ENCODE results near the gene DRAP1. TPM values are rescaled to one million over a fixed set of nuclear protein-coding genes. Genes with fewer than 3 reads are reported as not detected.

DRAP1 gene
- total RNA-seq, 5 donors from 2014 or later (not counting 1 experiment from before 2014, with no cell fraction given): 56.3 to 122 (median 107) TPM

DNA sequence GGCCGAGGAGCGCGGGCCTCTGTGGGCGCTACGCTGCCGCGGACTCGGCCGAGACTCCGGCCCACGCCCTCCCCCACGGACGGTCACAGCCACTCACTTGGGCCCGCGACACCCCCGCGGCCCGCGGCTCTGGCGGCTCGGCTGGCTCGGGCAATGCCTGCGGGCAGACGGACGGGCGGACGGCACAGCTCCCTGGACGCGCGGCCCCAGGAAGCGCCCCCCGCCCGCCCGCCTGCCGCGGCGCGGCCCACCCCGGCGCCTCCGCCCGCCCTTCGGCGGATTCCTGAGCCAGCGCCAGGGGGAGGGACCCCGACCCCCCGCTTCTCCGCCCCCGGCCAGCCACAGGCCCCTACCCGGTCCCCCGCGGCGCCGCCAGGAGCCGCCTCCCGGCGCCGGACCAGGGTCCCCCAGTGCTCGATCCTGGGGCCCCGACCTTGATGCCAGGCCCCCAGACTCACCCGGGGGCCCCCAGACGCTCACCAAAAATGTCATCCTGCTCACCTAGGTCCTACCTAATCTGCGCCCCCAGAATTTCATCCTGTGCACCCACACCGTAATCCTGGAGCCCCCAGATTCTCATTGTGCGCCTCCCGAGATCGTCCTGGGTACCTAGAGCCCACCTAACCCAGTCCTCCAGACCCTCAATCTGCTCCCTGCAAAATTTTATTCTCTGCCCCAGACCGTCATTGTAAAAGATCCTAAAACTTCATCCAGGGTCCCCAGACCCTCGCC, 46.5 kb upstream of the DRAP1 start, which contains the start of gene EFEMP2:
EFEMP2 (minus strand) TSS at position 215 of the 732 bp plus-strand sequence. CDS start 446 bp downstream, outside the sequence.
- DNase-seq: no peak
- Histone ChIP-seq H3K4me1 (ENCODE audit: control insufficient read depth in 1 of 2, extremely low read depth in 1 of 2, insufficient read depth in 2 of 2, low read length in 2 of 2) (peaks cover 5 to 44% of the 10 kb centered on the region in 2 experiments), H3K27me3 (replicated peaks in 1 of 2; ENCODE audit: control insufficient read depth in 2 of 2, extremely low read depth in 1 of 2, insufficient read depth in 2 of 2, low read length in 1 of 2) (peaks cover 0 to 7% of the 10 kb centered on the region in 2 experiments), H3K4me3 (ENCODE audit: control insufficient read depth in 1 of 2, extremely low read depth in 1 of 2, low read length in 1 of 2) (peak within 1 kb of the TSS; percentile 67 to 77), H3K27ac (ENCODE audit: low read length) (peak within 1 kb of the TSS; percentile 92), H3K9me3 (no peaks in the 10 kb centered on the region), H3K36me3 (ENCODE audit: control insufficient read depth in 2 of 2, extremely low read depth in 1 of 2, insufficient read depth in 1 of 2, low read length in 1 of 2) (no peaks in the 10 kb centered on the region)
- Mint-ChIP-seq H3K9me3 (no peaks in the 10 kb centered on the region), H3K36me3 (no peaks in the 10 kb centered on the region), H3K4me3 (peak within 1 kb of the TSS; percentile 80 to 91 (median 87)), H3K27ac (peak within 1 kb of the TSS; percentile 61 to 89), H3K4me1 (peaks cover 14 to 33% (median 16%) of the 10 kb centered on the region in 3 donors), H3K27me3 (no peaks in the 10 kb centered on the region)
- ATAC-seq (replicated peaks in 1 of 4): peak in 3 of 4 experiments; percentile 0 to 2 (median 1)
- POLR2A ChIA-PET: interaction anchor here in 1 of 2 donors (0.6 kb wide), 1 partner anchor 12 kb away, joined by 4 read pairs; no protein-coding TSS in a partner anchor
- WGBS (ENCODE audit: insufficient coverage): 14% methylated on average over 56 of the region's 69 CpGs
- CTCF ChIA-PET: interaction anchor here in 1 of 2 donors (1.5 to 2.3 kb wide), 2 partner anchors 13 to 17 kb away, joined by 8 to 30 read pairs; partner anchors contain the start of genes CCDC85B, FIBP and MUS81

GRCh38 chr11:65873318-65874156, 45.7 kb upstream of the DRAP1 start:
- peak; percentile 87 to 95 (median 93) for ATAC-seq (replicated peaks in 1 of 4)
- Mint-ChIP-seq H3K9me3 (no peaks in the 10 kb centered on the region), H3K4me3 (peak overlapping the region; percentile 80 to 91 (median 87)), H3K27me3 (no peaks in the 10 kb centered on the region), H3K36me3 (no peaks in the 10 kb centered on the region), H3K27ac (peak overlapping the region; percentile 61 to 89), H3K4me1 (peaks cover 14 to 38% (median 21%) of the 10 kb centered on the region in 3 donors)
- H3K27me3 ChIP-seq (replicated peaks in 1 of 2; ENCODE audit: control insufficient read depth in 2 of 2, extremely low read depth in 1 of 2, insufficient read depth in 2 of 2, low read length in 1 of 2): peaks cover 0 to 7% of the 10 kb centered on the region in 2 experiments
- POLR2A ChIA-PET: interaction anchor here in 1 of 2 donors (0.6 kb wide), 1 partner anchor 17 kb away, joined by 3 read pairs; the partner anchor contains the start of gene CCDC85B
- WGBS (ENCODE audit: insufficient coverage): 1% methylated on average over 36 of the region's 54 CpGs
- H3K36me3 ChIP-seq (ENCODE audit: control insufficient read depth in 2 of 2, extremely low read depth in 1 of 2, insufficient read depth in 1 of 2, low read length in 1 of 2): no peaks in the 10 kb centered on the region
- peaks cover 5 to 51% of the 10 kb centered on the region in 2 experiments for H3K4me1 ChIP-seq (ENCODE audit: control insufficient read depth in 1 of 2, extremely low read depth in 1 of 2, insufficient read depth in 2 of 2, low read length in 2 of 2)
- CTCF ChIA-PET: interaction anchor here in 1 of 2 donors (1.5 to 2.3 kb wide), 3 partner anchors 12 to 16 kb away, joined by 8 to 30 read pairs (median 11); partner anchors contain the start of genes CCDC85B, FIBP and MUS81
- peak; percentile 86 to 99 (median 93) for DNase-seq
- H3K4me3 ChIP-seq (ENCODE audit: control insufficient read depth in 1 of 2, extremely low read depth in 1 of 2, low read length in 1 of 2): peak overlapping the region; percentile 67 to 77
- H3K27ac ChIP-seq (ENCODE audit: low read length): peak overlapping the region; percentile 92
- no peaks in the 10 kb centered on the region for H3K9me3 ChIP-seq

DNA sequence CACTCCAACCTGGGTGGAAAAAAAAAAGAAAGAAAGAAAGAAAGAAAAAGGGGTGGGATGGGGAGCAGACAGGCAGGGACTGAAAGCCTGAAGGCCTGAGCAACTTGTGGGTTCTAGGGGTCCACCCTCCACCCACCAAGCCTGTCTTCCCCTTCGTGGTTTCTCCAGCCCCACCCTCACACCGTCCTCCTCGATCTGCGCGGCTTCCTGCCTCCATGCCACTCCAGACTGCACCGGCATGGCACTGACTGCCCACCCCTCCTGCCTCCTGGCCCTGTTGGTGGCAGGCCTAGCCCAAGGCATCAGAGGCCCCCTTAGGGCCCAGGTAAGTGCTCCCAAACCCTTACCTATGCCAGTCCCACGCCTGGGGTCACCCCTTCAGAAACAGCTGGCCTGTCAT, 39.6 kb upstream of the DRAP1 start, which contains the start of gene CTSW:
CTSW (plus strand) TSS at position 221 of the 400 bp plus-strand sequence; CDS start at position 239, 18 bp downstream.
- DNase-seq (peak in 17 of 35 experiments; percentile 19 to 67 (median 41)), ATAC-seq (replicated peaks in 1 of 4) (peak; percentile 69 to 79 (median 72))
- Mint-ChIP-seq H3K9me3 (no peaks in the 10 kb centered on the region), H3K27me3 (no peaks in the 10 kb centered on the region), H3K4me3 (peak within 1 kb of the TSS; percentile 64 to 78 (median 77)), H3K36me3 (peaks cover 3% of the 10 kb centered on the region), H3K4me1 (peaks cover 30 to 51% (median 39%) of the 10 kb centered on the region in 3 donors), H3K27ac (peak within 1 kb of the TSS; percentile 90 to 92)
- H3K9me3 ChIP-seq: no peaks in the 10 kb centered on the region
- peak within 1 kb of the TSS; percentile 63 for H3K27ac ChIP-seq (ENCODE audit: low read length)
- H3K27me3 ChIP-seq (replicated peaks in 1 of 2; ENCODE audit: control insufficient read depth in 2 of 2, extremely low read depth in 1 of 2, insufficient read depth in 2 of 2, low read length in 1 of 2): no peaks in the 10 kb centered on the region
- peaks cover 6 to 57% of the 10 kb centered on the region in 2 experiments for H3K4me1 ChIP-seq (ENCODE audit: control insufficient read depth in 1 of 2, extremely low read depth in 1 of 2, insufficient read depth in 2 of 2, low read length in 2 of 2)
- H3K4me3 ChIP-seq (ENCODE audit: control insufficient read depth in 1 of 2, extremely low read depth in 1 of 2, low read length in 1 of 2): peak within 1 kb of the TSS in 1 of 2 donors; percentile 61
- CTCF ChIA-PET: no interaction called here
- H3K36me3 ChIP-seq (ENCODE audit: control insufficient read depth in 2 of 2, extremely low read depth in 1 of 2, insufficient read depth in 1 of 2, low read length in 1 of 2): peaks cover 11 to 27% of the 10 kb centered on the region in 2 donors
- 0% methylated on average over 5 of the region's 7 CpGs for WGBS (ENCODE audit: insufficient coverage)
- POLR2A ChIA-PET: interaction anchor here in 1 of 2 donors (0.6 kb wide), 1 partner anchor 313 kb away, joined by 6 read pairs; no protein-coding TSS in a partner anchor

GRCh38 chr11:65880027-65880426, 39.2 kb upstream of the DRAP1 start:
- peaks cover 34 to 54% (median 43%) of the 10 kb centered on the region in 3 donors for H3K4me1 Mint-ChIP-seq
- Histone ChIP-seq H3K4me3 (ENCODE audit: control insufficient read depth in 1 of 2, extremely low read depth in 1 of 2, low read length in 1 of 2) (peak overlapping the region in 1 of 2 donors; percentile 61), H3K9me3 (no peaks in the 10 kb centered on the region), H3K36me3 (ENCODE audit: control insufficient read depth in 2 of 2, extremely low read depth in 1 of 2, insufficient read depth in 1 of 2, low read length in 1 of 2) (peaks cover 11 to 31% of the 10 kb centered on the region in 2 donors), H3K27ac (ENCODE audit: low read length) (peak overlapping the region; percentile 63), H3K4me1 (ENCODE audit: control insufficient read depth in 1 of 2, extremely low read depth in 1 of 2, insufficient read depth in 2 of 2, low read length in 2 of 2) (peaks cover 6 to 61% of the 10 kb centered on the region in 2 experiments), H3K27me3 (replicated peaks in 1 of 2; ENCODE audit: control insufficient read depth in 2 of 2, extremely low read depth in 1 of 2, insufficient read depth in 2 of 2, low read length in 1 of 2) (no peaks in the 10 kb centered on the region)
- H3K9me3 Mint-ChIP-seq: no peaks in the 10 kb centered on the region
- ChIA-PET POLR2A (interaction anchor here in 1 of 2 donors (0.6 kb wide), 1 partner anchor 314 kb away, joined by 6 read pairs; no protein-coding TSS in a partner anchor), CTCF (no interaction called here)
- ATAC-seq (replicated peaks in 1 of 4) (peak in 1 of 4 experiments; percentile 6), DNase-seq (no peak)
- no peaks in the 10 kb centered on the region for H3K27me3 Mint-ChIP-seq
- peak overlapping the region; percentile 90 to 92 for H3K27ac Mint-ChIP-seq
- peak overlapping the region; percentile 64 to 78 (median 77) for H3K4me3 Mint-ChIP-seq
- 55% methylated on average over 5 of the region's 7 CpGs for WGBS (ENCODE audit: insufficient coverage)
- H3K36me3 Mint-ChIP-seq: peaks cover 4% of the 10 kb centered on the region

DNA sequence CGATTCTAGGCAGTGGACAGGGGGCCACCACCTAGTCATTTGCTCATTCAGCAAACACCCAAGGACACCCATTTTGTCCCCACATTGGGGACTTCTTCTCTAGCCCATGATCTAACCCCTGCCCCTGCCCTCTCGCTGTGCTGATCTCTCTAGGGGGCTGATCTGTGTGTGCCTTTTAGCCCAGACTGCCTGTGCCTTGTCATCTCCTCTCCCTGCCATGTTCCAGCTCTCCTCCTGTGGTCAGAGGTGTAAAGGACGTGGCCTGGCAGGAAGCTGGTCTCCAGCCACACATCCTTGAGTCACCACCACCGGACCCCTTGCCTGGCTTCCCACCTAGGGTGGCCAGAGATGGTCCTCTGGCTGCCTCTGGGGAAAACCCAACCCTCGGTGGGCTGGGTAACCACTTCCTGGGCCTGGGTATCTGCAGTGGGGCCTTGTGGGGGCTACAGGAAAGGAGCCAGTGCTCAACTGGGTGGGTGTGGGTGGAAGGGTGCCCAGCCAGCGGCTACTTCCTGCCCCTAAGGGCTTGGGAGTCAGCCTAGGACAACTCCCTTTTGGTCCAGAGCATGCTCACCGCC, 38.3 kb upstream of the DRAP1 start:
- H3K4me3 Mint-ChIP-seq: peak overlapping the region; percentile 32 to 78 (median 77)

More for the DNA sequence above, 38.3 kb upstream of the DRAP1 start:
- H3K9me3 ChIP-seq: no peaks in the 10 kb centered on the region
- no peaks in the 10 kb centered on the region for H3K27me3 ChIP-seq (replicated peaks in 1 of 2; ENCODE audit: control insufficient read depth in 2 of 2, extremely low read depth in 1 of 2, insufficient read depth in 2 of 2, low read length in 1 of 2)
- Mint-ChIP-seq H3K9me3 (no peaks in the 10 kb centered on the region), H3K36me3 (peaks cover 4% of the 10 kb centered on the region), H3K27ac (peak overlapping the region; percentile 90 to 92), H3K27me3 (no peaks in the 10 kb centered on the region), H3K4me1 (peaks cover 38 to 58% (median 44%) of the 10 kb centered on the region in 3 donors)
- WGBS (ENCODE audit: insufficient coverage): 44% methylated on average over 3 of the region's 7 CpGs
- CTCF ChIA-PET: interaction anchor here (0.6 to 1.5 kb wide), 3 partner anchors 10 to 268 kb away, joined by 3 to 4 read pairs (median 3); partner anchors contain the start of genes CCDC85B (in 1 of the 2) and MUS81 (in 1 of the 2)
- DNase-seq: no peak
- H3K4me3 ChIP-seq (ENCODE audit: control insufficient read depth in 1 of 2, extremely low read depth in 1 of 2, low read length in 1 of 2): peak overlapping the region in 1 of 2 donors; percentile 24
- POLR2A ChIA-PET: no interaction called here
- H3K36me3 ChIP-seq (ENCODE audit: control insufficient read depth in 2 of 2, extremely low read depth in 1 of 2, insufficient read depth in 1 of 2, low read length in 1 of 2): peaks cover 18 to 39% of the 10 kb centered on the region in 2 donors
- peak in 1 of 4 experiments; percentile 5 for ATAC-seq (replicated peaks in 1 of 4)
- H3K4me1 ChIP-seq (ENCODE audit: control insufficient read depth in 1 of 2, extremely low read depth in 1 of 2, insufficient read depth in 2 of 2, low read length in 2 of 2): peaks cover 6 to 65% of the 10 kb centered on the region in 2 experiments
- H3K27ac ChIP-seq (ENCODE audit: low read length): peak overlapping the region; percentile 49

Data from T-cell (primary cell).